ENCODE results near the gene CROCC.
"Not testable (repeated sequence)": the region's sequence is repeated elsewhere in the genome, so short reads cannot be mapped to it uniquely, and the experiment has no call there.

The CROCC gene, protein sequence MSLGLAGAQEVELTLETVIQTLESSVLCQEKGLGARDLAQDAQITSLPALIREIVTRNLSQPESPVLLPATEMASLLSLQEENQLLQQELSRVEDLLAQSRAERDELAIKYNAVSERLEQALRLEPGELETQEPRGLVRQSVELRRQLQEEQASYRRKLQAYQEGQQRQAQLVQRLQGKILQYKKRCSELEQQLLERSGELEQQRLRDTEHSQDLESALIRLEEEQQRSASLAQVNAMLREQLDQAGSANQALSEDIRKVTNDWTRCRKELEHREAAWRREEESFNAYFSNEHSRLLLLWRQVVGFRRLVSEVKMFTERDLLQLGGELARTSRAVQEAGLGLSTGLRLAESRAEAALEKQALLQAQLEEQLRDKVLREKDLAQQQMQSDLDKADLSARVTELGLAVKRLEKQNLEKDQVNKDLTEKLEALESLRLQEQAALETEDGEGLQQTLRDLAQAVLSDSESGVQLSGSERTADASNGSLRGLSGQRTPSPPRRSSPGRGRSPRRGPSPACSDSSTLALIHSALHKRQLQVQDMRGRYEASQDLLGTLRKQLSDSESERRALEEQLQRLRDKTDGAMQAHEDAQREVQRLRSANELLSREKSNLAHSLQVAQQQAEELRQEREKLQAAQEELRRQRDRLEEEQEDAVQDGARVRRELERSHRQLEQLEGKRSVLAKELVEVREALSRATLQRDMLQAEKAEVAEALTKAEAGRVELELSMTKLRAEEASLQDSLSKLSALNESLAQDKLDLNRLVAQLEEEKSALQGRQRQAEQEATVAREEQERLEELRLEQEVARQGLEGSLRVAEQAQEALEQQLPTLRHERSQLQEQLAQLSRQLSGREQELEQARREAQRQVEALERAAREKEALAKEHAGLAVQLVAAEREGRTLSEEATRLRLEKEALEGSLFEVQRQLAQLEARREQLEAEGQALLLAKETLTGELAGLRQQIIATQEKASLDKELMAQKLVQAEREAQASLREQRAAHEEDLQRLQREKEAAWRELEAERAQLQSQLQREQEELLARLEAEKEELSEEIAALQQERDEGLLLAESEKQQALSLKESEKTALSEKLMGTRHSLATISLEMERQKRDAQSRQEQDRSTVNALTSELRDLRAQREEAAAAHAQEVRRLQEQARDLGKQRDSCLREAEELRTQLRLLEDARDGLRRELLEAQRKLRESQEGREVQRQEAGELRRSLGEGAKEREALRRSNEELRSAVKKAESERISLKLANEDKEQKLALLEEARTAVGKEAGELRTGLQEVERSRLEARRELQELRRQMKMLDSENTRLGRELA (N-terminal part only)

DNA sequence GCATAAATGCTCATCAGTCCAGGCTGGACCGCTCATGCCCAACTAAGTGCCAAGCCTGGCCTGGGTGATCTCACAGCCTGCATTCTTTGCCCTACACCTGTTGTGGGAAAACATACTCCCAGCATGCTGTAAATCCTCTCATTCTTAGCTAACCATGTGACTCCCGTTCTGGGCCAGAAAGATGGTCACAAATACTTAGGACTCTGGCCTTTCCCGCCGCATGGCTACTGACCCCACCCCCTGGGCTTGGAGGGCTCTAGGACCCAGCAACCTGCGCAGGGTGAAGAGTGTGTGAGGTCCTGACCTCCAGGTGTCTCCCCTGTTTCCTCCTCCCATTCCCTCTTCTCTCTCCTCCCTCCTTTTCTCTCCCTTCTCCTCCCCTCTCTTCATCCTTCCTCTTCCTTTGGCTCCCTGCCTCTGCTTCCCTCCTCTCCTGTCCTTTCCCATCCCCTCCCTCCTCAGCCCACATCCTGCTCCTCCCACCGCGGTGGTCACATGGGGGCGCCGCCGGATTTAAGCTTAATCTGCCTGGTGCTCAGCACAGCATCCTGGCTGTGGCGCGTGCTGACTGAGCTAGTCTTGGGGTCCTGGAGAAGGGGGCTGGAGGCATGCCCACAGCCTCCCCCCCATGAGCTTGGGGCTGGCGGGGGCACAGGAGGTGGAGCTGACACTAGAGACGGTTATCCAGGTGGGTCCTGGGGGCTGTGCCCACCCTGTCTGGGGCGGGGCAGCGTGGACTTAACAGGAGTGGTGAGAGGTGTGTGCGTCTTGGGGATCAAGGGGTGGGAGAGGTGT is at the start of gene CROCC:
Gene CROCC, plus strand, starts transcription at position 541 of the 795 bp plus-strand sequence. Its CDS starts 88 bp downstream, at position 629.
- no peak for DNase-seq (ENCODE audit: low read depth in 2 of 2)

DNA sequence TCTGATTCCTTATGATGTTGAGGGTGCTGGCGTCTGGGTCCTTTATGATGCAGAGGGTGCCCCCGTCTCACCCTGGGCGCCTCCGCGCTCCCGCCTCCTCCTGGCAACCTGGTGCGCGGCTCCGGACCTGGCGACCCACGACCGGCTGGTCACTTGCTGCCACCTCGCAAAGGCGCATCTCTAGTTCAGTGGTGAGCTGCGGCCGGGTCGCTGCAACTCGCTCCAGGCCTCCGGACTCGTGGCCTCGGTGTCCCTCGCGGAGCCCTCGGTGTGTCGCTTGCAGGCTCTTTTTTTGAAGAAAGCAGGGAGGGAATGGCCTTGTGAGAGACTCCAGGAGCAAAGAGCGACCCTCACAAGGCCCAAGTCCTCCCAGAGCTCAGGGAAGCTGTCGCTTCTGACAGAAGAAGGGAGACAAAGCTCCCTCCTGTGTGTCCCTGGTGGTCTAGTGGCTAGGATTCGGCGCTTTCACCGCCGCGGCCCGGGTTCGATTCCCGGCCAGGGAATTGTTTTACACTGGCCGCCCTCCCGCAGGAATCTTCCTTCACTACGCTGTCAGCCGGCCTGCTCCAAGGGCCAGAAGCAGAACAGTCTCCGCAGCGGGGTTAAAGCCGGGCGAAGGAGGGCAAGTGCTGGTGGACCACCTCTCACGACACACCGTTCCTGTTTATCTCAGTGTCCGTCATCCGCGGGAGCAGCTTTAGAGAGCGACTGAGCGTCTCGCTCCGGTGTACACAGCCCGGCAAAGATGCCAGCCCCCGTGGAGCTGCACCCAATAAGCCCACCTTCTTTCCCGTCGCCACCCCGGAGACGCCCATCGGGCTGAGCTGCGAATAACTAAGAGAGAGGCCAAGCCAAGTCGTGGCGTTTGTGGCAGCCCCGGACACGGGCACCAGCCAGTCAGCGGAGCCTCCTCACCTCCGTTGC is 49.3 kb upstream of the CROCC start:
- DNase-seq (ENCODE audit: low read depth in 2 of 2): peak in 1 of 2 donors; percentile 29

DNA sequence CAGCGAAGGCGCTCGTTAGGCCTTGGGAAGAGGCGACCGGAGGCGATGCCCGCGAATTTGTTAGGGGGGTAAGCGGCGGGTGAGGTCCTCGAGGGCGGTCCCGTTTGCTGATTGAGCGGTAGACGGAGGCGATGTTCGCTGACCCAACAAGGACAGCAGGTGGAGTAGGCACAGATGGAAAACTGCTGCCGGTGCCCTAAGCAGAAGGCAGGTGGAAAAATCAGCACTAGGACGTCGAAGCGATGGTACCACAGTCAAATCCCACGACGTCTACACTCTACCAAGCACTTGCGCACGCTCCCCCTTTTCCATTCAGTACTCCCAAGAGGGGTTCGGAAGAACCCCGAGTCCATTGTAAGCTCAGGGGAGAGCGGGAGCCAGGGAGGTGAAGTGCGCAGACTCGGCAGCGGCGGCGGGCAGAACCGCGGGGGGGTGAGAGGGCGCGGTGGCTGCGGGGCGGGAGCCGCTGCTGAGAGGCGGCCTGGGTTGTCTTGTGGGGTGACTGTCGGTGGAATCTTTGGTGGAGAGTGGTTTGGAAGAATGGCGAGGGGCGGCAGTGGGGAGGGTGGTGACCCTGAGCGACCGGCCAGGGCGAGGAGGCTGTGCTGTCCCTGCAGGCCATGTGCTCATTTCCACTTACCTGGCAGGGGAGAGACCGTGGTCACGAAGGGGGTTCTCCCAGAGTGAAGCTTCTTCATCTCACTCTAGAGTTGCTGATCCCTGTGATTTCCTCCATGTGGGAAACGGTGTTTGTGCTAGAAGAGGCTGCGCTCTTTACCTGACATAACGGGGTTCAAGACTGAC is 48.5 kb upstream of the CROCC start:
- peak in 1 of 2 donors; percentile 46 for DNase-seq (ENCODE audit: low read depth in 2 of 2)

DNA sequence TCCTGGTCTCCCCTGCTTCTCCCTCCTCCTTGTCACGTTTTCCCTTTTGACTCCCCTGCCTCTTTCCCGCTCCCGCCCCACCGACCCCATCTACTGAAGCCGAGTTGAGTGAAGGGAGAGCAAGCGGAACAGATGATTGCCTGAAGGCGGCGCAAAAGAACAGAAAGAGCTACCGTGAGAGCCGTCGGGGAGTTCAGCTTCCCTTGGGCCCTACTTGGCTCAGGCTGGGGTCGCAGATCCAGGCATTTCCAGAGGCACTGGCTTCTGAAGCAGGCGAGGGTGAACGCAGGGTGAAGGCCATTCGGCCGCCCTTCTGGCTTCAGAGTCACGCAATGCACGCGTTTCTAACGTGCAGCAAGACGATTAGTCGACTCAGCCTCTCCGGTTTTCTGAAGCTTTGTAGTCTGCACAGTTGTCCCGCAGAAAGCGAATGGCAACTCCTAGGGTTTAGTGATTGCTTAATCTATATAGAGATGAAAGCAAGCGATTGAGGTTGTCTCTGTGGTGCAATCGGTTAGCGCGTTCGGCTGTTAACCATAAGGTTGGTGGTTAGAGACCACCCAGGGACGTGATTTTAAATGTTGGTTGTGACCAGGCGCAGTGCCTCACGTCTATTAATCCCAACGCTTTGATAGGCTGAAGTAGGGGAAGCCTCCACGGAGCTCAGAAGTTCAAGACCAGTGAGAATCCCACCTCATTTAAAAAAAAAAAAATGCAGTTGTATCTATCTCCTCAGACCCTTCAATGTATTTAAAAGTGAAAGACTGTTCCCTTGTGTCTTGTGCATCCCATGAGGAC is 46.6 kb upstream of the CROCC start:
- DNase-seq (ENCODE audit: low read depth in 2 of 2): not testable (repeated sequence)

DNA sequence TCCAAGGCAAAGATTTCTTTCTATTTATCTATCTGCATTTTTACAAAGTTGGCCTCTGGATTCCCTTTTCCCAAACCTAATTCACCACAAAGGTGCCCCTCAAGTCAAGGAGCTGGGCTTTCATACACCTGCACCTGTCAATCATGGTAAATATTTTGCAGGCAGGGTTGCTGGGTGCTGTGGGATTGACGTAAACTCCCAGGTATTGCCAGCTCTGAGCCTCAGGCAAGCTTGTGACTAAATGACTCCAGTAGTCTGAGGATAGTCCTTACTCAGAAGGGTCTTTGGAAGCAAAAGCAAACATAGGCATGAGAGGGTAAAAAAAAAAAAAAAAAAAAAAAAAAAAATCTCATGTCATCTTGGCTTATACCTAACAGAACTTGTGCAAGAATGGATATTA is 40.0 kb upstream of the CROCC start:
- DNase-seq (ENCODE audit: low read depth in 2 of 2): not testable (repeated sequence)

DNA sequence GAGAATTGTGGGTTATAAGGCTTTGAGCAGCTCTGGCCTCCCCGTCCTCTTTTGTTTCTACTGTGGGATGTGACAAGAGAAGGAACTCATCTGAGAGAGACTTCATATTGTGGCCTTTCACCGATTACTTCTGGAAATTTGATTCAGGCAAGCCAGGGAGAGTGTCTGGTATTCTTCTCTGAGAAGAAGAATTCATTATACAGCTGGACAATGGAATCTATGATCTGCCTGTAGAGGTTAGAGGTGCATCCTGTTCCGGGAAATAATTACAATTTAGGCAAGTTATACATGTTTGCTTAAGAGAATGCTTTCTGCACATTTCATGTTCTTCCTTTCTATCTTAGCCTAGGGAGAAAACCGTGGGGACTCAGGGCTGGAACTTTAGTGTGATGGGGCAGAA is 38.7 kb upstream of the CROCC start:
- no peak for DNase-seq (ENCODE audit: low read depth in 2 of 2)

DNA sequence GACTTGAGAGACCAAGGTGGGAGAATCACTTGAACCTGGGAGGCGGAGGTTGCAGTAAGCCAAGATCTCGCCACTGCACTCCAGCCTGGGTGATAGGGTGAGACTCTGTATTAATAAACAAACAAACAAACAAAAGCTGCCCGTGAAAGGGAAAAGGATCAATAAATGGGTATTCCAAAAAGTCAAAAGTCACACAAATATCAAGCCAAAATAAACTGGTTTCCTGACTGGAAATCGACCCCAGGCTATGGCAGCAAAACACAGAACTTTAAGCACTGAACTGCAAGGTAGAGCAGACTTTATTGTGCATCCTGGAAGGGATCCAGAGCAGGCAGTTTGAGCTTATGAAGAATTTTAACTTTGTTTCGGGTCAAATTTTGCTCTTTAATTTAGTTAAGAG is 37.2 kb upstream of the CROCC start:
- DNase-seq (ENCODE audit: low read depth in 2 of 2): not testable (repeated sequence)

DNA sequence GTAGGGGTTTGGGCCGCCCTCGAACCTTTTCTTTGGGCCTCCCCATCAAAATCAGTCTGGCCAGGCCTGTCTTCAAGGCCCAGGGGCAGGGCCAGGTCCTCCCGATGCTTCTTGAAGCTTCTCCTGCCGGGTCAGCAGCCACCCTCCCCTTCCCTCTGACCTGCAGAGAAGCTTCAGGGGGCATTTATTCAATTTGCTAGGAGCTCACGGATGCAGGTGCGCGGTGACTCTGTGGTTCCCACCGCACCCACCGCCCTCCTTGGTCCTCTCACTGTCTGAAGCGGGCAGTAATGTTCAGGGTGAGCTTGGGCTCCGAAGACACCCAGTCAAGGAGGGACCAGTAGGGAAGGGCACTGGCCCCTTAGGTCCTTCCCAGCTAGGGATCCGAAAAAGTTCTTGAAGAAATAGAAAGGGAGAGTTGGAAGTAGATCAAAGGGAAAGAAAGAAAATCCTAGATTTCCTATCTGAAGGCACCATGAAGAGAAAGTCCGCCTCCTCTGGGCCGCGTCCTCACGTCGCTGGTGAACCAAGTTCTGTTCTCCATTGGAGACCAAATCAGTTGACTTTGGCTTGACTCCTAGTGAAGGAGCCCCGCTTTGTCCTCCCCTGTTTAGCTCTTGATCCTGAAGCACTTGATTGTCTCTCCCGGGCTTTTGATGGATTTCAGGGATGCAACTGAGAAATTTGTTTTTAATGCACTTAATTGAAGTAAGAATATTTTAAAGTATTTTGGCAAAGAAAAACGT is 34.7 kb upstream of the CROCC start:
- no peak for DNase-seq (ENCODE audit: low read depth in 2 of 2)

DNA sequence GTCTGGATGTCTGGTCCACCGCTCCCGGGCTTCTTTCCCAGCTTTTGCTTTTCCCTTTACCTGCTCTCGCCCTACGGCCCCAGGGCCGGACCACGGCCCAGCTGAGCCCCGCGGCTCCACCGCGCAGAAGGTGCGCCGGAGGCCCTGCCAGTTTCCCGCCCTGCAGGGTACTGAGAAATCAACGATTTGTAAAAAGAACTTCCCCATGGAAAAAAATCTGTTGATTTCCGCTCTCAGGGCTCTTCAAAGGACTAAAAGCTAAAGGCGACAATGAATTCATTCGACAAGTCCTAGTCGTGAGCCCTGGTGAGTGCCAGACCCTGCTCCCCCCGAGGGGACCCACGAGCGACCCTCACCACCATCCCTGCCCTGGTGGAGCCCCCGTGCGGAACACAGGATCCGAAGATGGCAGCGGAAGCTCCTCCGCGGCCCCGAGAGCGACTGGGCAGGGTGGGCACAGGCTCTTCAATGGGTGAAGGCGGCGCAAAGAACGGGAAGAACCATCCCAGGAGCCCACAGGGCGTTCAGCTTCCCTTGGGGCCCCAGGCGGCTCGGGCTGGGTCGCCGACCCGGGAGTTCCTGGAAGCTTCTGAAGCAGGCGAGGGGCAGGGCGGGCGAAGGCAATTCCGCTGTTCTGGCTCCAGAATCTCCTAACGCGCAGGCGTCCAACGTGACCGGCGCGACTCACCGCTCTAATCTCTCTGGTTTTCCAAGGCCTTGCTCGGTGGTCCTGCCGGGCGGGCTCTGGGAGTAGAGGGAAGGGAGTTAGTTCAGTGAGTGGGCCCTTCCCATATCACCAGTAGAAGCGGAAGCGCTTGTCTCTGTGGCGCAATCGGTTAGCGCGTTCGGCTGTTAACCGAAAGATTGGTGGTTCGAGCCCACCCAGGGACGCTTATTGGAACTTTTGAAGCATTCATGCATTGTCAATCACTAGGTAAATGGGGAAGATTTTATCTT is 32.6 kb upstream of the CROCC start:
- peak in 1 of 2 donors; percentile 35 for DNase-seq (ENCODE audit: low read depth in 2 of 2)

DNA sequence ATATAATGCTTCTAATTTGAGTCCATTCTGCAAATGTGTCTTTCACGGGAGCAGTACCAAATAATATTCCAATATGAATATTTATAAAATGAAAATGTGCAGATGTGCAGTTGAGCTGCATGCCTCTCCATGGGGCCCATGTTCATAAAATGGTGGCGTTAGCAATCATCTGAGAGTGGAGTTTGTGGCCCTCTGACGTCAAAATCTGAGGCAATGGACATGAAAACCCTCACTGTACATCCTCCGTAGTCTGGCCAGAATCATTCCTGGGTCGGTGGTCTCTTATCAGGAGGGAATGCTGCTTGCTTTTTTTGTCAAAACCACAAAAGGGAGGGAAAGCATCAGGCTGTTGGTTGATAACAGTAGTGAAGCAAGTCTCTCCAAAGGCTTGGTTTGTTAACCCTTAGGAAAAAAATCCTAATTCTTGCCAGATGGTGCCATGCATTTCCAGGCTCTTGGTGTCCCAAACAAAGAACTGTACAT is 31.2 kb upstream of the CROCC start:
- not testable (repeated sequence) for DNase-seq (ENCODE audit: low read depth in 2 of 2)

DNA sequence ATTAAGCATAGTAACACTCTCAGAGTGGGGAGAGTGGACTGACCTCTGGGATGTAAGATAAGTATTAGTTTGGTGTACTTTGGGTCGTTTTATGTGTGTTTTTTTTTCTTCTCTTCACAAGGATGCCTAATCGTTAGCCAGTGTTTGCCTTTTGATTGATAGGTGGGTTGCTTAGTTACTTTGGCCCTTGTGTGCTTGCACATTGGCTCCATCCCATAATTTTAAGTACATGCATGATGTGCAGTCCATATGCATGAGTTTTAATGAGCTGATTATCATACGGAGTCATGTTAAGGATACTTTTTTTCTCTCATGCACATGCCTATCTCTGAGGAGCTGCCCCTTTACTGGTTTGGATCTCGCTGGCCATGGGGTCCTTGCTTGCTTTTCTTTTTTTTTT is 30.7 kb upstream of the CROCC start:
- not testable (repeated sequence) for DNase-seq (ENCODE audit: low read depth in 2 of 2)

DNA sequence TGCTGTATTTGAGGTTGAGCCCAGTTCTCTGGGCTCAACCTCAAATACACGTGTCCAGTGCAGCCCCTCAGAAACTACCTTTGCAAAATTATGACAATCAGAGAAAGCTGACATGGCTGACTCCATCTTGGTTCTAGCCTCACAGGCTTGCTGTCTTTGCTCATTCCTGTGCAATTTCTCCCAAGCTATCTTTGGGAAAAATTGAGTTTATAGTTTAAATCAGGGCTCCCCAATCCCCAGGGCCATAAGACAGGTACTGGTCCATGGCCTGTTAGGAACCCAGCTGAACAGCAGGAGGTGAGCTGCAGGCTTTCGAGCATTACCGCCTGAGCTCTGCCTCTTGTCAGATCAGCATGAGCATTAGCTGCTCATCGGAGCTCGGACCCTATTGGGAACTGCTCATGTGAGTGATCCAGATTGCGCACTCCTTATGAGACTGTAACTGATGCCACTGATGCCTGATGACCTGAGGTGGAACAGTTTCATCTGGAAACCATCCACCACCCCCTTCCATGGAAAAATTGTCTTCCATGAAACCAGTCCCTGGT is 28.7 kb upstream of the CROCC start:
- DNase-seq (ENCODE audit: low read depth in 2 of 2): not testable (repeated sequence)

DNA sequence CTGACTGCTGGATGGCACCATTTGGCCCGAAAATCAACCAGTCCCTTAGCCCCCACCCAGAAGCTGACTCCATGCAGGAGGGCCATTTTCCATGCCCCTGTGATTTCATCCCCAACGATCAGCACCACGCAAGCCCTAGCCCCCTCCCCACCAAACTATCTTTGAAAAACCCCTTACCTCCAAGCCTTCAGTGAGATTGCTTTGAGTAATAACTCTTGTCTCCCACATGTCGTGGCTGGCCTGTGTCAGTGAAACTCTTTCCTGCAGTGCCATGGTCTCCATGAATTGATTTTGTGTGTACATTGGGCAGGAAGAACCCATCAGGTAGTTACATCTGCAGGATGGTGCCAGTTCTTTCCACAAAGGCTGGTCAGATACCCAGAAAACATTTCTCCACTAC is 27.9 kb upstream of the CROCC start:
- DNase-seq (ENCODE audit: low read depth in 2 of 2): not testable (repeated sequence)

DNA sequence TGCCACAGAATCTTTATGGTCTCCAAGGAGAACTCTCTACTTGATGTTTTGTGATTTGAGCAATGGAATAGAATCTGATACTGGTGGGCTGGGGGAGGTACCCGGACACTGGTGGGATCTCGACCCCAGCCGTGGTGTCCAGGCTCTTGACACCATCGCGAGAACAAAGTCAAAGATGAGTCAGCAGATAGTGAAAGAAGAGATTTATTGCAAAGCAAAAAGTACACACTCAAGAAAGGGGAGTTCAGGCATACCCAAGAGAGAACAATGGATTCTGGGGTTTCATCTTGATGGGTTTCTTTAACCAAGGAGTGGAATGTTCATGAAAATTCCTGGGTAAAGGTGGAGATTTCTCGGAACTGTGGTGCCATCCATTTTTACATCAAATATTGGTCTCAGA is 27.4 kb upstream of the CROCC start:
- DNase-seq (ENCODE audit: low read depth in 2 of 2): not testable (repeated sequence)

DNA sequence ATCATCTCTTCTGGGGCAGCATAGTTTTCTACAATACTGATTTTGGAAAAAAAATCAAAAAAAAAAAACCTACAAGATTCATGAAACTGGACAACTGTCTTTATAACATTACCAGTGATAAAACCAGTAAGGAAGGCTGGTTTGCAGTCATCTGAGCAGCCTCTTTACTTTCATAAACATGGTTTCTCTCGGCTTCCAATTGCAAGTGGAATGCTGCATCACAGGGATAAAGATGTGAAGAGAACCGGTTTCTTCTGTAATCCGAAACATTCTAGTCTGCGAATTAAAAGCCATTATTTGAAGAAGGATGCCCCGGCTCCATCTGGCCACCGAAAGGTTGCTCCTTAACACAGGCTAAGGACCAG is 26.5 kb upstream of the CROCC start:
- DNase-seq (ENCODE audit: low read depth in 2 of 2): not testable (repeated sequence)
